Measurements from ENCODE around the gene ST3GAL2.

Gene ST3GAL2

DNA sequence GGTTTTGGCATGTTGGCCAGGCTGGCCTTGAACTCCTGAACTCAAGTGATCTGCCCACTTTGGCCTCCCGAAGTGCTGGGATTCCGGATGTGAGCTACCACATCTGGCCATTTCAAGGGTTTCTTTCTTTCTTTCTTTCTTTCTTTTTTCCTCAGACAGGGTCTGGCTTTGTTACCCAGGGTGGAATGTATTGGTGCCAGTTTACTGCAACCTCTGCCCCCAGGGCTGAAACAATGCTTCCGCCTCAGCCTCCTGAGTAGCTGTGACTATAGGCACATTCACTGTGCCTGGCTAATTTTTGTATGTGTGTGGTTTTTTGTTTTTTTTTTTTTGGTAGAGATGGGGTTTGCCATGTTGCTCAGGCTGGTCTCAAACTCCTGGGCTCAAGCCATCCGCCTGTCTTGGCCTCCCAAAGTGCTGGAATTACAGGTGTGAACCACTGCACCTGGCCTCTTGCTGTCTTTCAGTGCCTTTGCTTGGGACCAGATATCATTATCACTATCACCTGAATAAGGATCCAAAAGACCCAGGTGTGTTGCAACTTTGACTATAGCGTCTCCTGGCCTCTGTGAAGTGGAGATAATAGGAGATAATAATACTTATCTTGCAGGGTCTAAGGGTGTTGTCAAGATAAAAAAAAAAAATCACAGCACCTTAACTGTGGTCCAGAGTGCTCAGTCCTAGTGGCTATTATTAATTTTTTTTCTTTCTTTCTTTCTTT, 18.7 kb upstream of the ST3GAL2 start:
- TF ChIP-seq USF1 (IDR thresholded peaks at IDR 0.05) (no peak), EGR1 (IDR thresholded peaks at IDR 0.05) (no peak), TCF12 (IDR thresholded peaks at IDR 0.05; ENCODE audit: low read depth) (no peak), CEBPB (IDR thresholded peaks at IDR 0.05) (no peak), EP300 (IDR thresholded peaks at IDR 0.05; ENCODE audit: borderline replicate concordance) (no peak), TEAD4 (IDR thresholded peaks at IDR 0.05) (no peak), YY1 (IDR thresholded peaks at IDR 0.05; ENCODE audit: low read depth) (no peak), FOXM1 (IDR thresholded peaks at IDR 0.05; ENCODE audit: borderline replicate concordance, low read depth) (no peak), RAD21 (IDR thresholded peaks at IDR 0.05; ENCODE audit: low read depth) (no peak), TAF1 (IDR thresholded peaks at IDR 0.05; ENCODE audit: low read depth) (no peak)
- TF ChIP-seq, protein P1, sequence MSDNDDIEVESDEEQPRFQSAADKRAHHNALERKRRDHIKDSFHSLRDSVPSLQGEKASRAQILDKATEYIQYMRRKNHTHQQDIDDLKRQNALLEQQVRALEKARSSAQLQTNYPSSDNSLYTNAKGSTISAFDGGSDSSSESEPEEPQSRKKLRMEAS (IDR thresholded peaks at IDR 0.05) = no peak
- TF ChIP-seq, protein P2, sequence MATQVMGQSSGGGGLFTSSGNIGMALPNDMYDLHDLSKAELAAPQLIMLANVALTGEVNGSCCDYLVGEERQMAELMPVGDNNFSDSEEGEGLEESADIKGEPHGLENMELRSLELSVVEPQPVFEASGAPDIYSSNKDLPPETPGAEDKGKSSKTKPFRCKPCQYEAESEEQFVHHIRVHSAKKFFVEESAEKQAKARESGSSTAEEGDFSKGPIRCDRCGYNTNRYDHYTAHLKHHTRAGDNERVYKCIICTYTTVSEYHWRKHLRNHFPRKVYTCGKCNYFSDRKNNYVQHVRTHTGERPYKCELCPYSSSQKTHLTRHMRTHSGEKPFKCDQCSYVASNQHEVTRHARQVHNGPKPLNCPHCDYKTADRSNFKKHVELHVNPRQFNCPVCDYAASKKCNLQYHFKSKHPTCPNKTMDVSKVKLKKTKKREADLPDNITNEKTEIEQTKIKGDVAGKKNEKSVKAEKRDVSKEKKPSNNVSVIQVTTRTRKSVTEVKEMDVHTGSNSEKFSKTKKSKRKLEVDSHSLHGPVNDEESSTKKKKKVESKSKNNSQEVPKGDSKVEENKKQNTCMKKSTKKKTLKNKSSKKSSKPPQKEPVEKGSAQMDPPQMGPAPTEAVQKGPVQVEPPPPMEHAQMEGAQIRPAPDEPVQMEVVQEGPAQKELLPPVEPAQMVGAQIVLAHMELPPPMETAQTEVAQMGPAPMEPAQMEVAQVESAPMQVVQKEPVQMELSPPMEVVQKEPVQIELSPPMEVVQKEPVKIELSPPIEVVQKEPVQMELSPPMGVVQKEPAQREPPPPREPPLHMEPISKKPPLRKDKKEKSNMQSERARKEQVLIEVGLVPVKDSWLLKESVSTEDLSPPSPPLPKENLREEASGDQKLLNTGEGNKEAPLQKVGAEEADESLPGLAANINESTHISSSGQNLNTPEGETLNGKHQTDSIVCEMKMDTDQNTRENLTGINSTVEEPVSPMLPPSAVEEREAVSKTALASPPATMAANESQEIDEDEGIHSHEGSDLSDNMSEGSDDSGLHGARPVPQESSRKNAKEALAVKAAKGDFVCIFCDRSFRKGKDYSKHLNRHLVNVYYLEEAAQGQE (IDR thresholded peaks at IDR 0.05; ENCODE audit: low read depth) = no peak

DNA sequence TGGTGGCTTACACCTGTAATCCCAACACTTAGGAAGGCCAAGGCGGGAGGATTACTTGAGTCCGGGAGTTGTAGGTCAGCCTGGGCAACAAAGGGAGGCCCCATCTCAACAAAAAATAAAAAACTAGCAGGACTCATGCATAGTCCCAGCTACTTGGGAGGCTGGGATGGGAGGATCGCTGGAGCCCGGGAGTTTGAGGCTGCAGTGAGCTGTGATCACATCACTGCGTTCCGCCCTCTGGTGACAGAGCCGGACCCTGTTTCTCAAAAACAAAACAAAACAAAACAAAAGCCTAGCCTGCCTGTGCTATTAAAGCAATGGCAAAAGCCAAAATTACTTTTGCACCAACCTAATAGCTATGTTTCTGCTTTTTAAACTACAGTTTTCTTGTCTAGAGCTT, 17.0 kb upstream of the ST3GAL2 start:
- TF ChIP-seq, protein P1 (IDR thresholded peaks at IDR 0.05) = no peak
- TF ChIP-seq USF1 (IDR thresholded peaks at IDR 0.05) (no peak), FOXM1 (IDR thresholded peaks at IDR 0.05; ENCODE audit: borderline replicate concordance, low read depth) (no peak)

- TF ChIP-seq TEAD4 (IDR thresholded peaks at IDR 0.05) (no peak), RAD21 (IDR thresholded peaks at IDR 0.05; ENCODE audit: low read depth) (no peak), USF1 (IDR thresholded peaks at IDR 0.05) (no peak), CEBPB (IDR thresholded peaks at IDR 0.05) (no peak), TAF1 (IDR thresholded peaks at IDR 0.05; ENCODE audit: low read depth) (peak; percentile 60; the same call in 1 of the 2 replicates), YY1 (IDR thresholded peaks at IDR 0.05; ENCODE audit: low read depth) (no peak), ZBTB7A (IDR thresholded peaks at IDR 0.05; ENCODE audit: low read depth) (peak; percentile 99), EP300 (IDR thresholded peaks at IDR 0.05; ENCODE audit: borderline replicate concordance) (no peak), CREB1 (IDR thresholded peaks at IDR 0.05; ENCODE audit: low read depth) (0 out of 2 replicates have a peak, but pooled peaks have one; percentile 25), NFIC (IDR thresholded peaks at IDR 0.05) (peak; percentile 6; the same call in 1 of the 2 replicates), FOXM1 (IDR thresholded peaks at IDR 0.05; ENCODE audit: borderline replicate concordance, low read depth) (0 out of 2 replicates have a peak, but pooled peaks have one; percentile 20), EGR1 (IDR thresholded peaks at IDR 0.05) (peak; percentile 50; the same call in 1 of the 2 replicates), TCF12 (IDR thresholded peaks at IDR 0.05; ENCODE audit: low read depth) (0 out of 2 replicates have a peak, but pooled peaks have one; percentile 9)
- TF ChIP-seq, protein P1 (IDR thresholded peaks at IDR 0.05) = peak; percentile 78
- TF ChIP-seq, protein P2 (IDR thresholded peaks at IDR 0.05; ENCODE audit: low read depth) = no peak
These were observed 15.5 kb upstream of the ST3GAL2 start, which contains the start of gene FCSK for GRCh38 chr16:70454222-70455034. Gene FCSK (plus strand): TSS chr16:70454595. CDS start chr16:70463191, 8,596 bp downstream.

- no peak for TF ChIP-seq NFIC (IDR thresholded peaks at IDR 0.05)
- no peak for TF ChIP-seq EP300 (IDR thresholded peaks at IDR 0.05; ENCODE audit: borderline replicate concordance)
- TF ChIP-seq, protein P1 (IDR thresholded peaks at IDR 0.05) = peak; percentile 30; the same call in 1 of the 2 replicates
- peak; percentile 81 for TF ChIP-seq USF1 (IDR thresholded peaks at IDR 0.05)
- 0 out of 2 replicates have a peak, but pooled peaks have one; percentile 15 for TF ChIP-seq TCF12 (IDR thresholded peaks at IDR 0.05; ENCODE audit: low read depth)
- no peak for TF ChIP-seq EGR1 (IDR thresholded peaks at IDR 0.05)
- no peak for TF ChIP-seq FOXM1 (IDR thresholded peaks at IDR 0.05; ENCODE audit: borderline replicate concordance, low read depth)
- 0 out of 2 replicates have a peak, but pooled peaks have one; percentile 34 for TF ChIP-seq YY1 (IDR thresholded peaks at IDR 0.05; ENCODE audit: low read depth)
- TF ChIP-seq CEBPB (IDR thresholded peaks at IDR 0.05) = 0 out of 2 replicates have a peak, but pooled peaks have one; percentile 14
- 0 out of 2 replicates have a peak, but pooled peaks have one; percentile 1 for TF ChIP-seq CREB1 (IDR thresholded peaks at IDR 0.05; ENCODE audit: low read depth)
- no peak for TF ChIP-seq ZBTB7A (IDR thresholded peaks at IDR 0.05; ENCODE audit: low read depth)
- TF ChIP-seq RAD21 (IDR thresholded peaks at IDR 0.05; ENCODE audit: low read depth) = no peak
- no peak for TF ChIP-seq TEAD4 (IDR thresholded peaks at IDR 0.05)
These were observed 15.0 kb upstream of the ST3GAL2 start for GRCh38 chr16:70453892-70454221.
